Measurements from ENCODE around the gene PRKAR2B.

DNA sequence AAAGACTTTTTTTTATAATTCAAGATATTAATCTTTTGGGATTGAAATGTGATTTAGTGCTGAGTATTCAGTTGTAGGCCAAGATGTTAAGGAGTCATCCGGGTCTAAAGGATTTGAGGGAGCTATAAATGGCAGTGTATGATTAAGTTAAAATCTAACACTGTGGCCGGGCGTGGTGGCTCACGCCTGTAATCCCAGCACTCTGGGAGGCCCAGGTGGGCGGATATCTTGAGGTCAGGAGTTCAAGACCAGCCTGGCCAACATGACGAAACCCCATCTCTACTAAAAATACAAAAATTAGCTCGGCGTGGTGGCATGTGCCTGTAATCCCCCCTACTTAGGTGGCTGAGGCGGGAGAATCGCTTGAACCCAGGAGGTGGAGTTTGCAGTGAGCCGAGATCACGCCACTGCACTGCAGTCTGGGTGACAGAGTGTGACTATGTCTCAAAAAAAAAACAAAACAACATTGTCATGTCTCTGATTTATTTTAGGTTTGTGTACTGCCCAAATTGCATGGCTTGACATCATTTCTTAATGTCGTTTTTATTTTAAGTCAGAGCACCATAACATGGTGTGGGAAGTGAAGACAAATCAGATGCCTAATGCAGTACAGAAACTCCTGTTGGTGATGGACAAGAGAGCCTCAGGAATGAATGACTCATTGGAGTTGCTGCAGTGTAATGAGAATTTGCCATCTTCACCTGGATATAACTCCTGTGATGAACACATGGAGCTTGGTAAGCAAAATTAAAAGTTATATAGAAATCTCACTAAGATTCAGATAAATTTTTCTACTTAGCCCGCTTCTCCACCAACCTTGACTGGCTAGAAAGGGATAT, 135.0 kb downstream of the PRKAR2B start:
- TF ChIP-seq, protein P1, sequence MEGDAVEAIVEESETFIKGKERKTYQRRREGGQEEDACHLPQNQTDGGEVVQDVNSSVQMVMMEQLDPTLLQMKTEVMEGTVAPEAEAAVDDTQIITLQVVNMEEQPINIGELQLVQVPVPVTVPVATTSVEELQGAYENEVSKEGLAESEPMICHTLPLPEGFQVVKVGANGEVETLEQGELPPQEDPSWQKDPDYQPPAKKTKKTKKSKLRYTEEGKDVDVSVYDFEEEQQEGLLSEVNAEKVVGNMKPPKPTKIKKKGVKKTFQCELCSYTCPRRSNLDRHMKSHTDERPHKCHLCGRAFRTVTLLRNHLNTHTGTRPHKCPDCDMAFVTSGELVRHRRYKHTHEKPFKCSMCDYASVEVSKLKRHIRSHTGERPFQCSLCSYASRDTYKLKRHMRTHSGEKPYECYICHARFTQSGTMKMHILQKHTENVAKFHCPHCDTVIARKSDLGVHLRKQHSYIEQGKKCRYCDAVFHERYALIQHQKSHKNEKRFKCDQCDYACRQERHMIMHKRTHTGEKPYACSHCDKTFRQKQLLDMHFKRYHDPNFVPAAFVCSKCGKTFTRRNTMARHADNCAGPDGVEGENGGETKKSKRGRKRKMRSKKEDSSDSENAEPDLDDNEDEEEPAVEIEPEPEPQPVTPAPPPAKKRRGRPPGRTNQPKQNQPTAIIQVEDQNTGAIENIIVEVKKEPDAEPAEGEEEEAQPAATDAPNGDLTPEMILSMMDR (IDR thresholded peaks at IDR 0.05) = no peak
- no peak for TF ChIP-seq POLR2A (IDR thresholded peaks at IDR 0.05)

All from heart left ventricle (tissue), 13 donors.